ENCODE data around the gene UBE3C.

Gene UBE3C

DNA sequence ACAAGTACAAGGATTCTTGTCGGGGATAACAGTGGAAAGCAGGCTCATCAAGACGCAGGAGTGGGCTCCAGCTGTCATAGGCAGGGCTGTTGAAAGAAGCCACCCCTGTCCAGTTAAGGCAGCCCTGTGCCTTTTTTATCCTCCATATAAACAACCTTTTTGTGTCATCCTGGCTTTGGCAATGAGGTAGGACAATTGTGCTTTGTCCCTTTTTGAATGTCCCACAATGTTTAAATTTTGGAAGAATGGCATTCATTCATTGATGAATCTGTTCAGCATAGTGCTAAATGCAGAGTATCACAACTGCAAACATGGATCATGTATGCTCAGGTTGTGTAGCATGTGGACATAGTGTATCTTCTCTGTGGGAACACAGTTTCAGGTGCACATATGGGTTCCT lies 66.7 kb downstream of the UBE3C start:
- TF ChIP-seq, protein P1, sequence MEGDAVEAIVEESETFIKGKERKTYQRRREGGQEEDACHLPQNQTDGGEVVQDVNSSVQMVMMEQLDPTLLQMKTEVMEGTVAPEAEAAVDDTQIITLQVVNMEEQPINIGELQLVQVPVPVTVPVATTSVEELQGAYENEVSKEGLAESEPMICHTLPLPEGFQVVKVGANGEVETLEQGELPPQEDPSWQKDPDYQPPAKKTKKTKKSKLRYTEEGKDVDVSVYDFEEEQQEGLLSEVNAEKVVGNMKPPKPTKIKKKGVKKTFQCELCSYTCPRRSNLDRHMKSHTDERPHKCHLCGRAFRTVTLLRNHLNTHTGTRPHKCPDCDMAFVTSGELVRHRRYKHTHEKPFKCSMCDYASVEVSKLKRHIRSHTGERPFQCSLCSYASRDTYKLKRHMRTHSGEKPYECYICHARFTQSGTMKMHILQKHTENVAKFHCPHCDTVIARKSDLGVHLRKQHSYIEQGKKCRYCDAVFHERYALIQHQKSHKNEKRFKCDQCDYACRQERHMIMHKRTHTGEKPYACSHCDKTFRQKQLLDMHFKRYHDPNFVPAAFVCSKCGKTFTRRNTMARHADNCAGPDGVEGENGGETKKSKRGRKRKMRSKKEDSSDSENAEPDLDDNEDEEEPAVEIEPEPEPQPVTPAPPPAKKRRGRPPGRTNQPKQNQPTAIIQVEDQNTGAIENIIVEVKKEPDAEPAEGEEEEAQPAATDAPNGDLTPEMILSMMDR (IDR thresholded peaks at IDR 0.05; ENCODE audit: low read depth, low read length) = no peak
- no peak for TF ChIP-seq EZH2phosphoT487 (IDR thresholded peaks at IDR 0.05; ENCODE audit: low read depth)
- Histone ChIP-seq H3K27ac (ENCODE audit: low read length) (no peak overlapping the region), H3K36me3 (replicated peaks; ENCODE audit: low read depth, low read length) (peaks cover 48% of the 10 kb centered on the region)

DNA sequence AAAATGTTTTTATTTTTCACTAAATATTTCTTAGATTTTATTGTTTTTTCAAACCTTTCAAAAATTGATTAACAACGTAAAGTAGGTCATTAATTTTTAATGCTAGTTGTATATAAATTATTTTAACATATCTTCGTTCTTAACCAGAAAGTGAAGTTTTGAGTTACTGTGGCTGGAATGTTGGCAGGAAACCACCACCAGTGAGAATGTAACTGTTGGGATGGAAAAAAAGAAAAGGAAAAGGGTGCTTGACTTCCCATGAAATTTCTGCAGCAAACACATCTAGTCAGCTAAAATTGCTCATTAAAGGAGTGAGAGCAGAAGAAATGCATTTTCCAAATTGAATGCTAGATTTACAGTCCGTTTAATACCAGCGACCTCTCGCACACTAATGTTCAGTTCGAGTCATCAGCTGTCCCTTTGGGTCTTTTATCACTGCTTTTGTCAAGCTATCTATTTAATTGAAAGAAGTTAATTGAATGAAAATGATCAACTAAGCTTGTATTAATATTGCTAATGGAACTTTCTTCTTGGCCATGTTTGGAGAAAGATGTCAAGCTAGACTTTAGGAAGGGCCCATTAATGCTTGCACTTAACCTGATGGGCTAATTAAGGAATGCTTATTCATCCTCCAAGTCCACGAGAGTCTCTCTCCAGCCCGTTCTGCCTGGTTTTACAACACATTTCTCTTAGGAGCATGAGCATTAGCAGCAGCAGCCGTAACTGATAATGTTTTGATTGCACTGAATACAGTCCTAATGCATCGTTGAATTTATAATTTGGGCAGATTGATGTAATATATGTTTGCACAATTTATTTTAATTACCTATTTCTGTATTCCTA lies 70.1 kb downstream of the UBE3C start:
- no peaks in the 10 kb centered on the region; the same call in 1 of the 2 replicates for H3K79me2 ChIP-seq (ENCODE audit: low read length)
- H3K27ac ChIP-seq (ENCODE audit: low read length) = no peak overlapping the region
- no peak overlapping the region for H2AFZ ChIP-seq (ENCODE audit: low read depth, low read length)
- no peaks in the 10 kb centered on the region for H3K27me3 ChIP-seq (ENCODE audit: low read depth, low read length)
- no peak overlapping the region for H3K4me3 ChIP-seq (ENCODE audit: low read length)
- TF ChIP-seq EZH2phosphoT487 (IDR thresholded peaks at IDR 0.05; ENCODE audit: low read depth) = no peak
- TF ChIP-seq, protein P1 (IDR thresholded peaks at IDR 0.05; ENCODE audit: low read depth, low read length) = no peak
- no peak overlapping the region for H3K4me2 ChIP-seq (ENCODE audit: low read length)
- no peaks in the 10 kb centered on the region for H3K4me1 ChIP-seq (ENCODE audit: low read length)
- peaks cover 54% of the 10 kb centered on the region for H3K36me3 ChIP-seq (replicated peaks; ENCODE audit: low read depth, low read length)
- no peaks in the 10 kb centered on the region; the same call in 1 of the 2 replicates for H4K20me1 ChIP-seq (ENCODE audit: insufficient read depth, low read length)
- H3K9me3 ChIP-seq (ENCODE audit: insufficient read depth, low read length) = no peaks in the 10 kb centered on the region
- H3K9ac ChIP-seq (ENCODE audit: low read length) = no peak overlapping the region

More for the DNA sequence above, 66.7 kb downstream of the UBE3C start:
- no peak overlapping the region for H2AFZ ChIP-seq (ENCODE audit: low read depth, low read length)
- H3K4me2 ChIP-seq (ENCODE audit: low read length) = no peak overlapping the region
- no peaks in the 10 kb centered on the region for H3K79me2 ChIP-seq (ENCODE audit: low read length)
- no peaks in the 10 kb centered on the region for H3K27me3 ChIP-seq (ENCODE audit: low read depth, low read length)
- H3K4me3 ChIP-seq (ENCODE audit: low read length) = no peak overlapping the region
- no peaks in the 10 kb centered on the region for H3K4me1 ChIP-seq (ENCODE audit: low read length)
- no peak overlapping the region for H3K9ac ChIP-seq (ENCODE audit: low read length)
- no peaks in the 10 kb centered on the region; the same call in 1 of the 2 replicates for H4K20me1 ChIP-seq (ENCODE audit: insufficient read depth, low read length)
- no peaks in the 10 kb centered on the region for H3K9me3 ChIP-seq (ENCODE audit: insufficient read depth, low read length)

DNA sequence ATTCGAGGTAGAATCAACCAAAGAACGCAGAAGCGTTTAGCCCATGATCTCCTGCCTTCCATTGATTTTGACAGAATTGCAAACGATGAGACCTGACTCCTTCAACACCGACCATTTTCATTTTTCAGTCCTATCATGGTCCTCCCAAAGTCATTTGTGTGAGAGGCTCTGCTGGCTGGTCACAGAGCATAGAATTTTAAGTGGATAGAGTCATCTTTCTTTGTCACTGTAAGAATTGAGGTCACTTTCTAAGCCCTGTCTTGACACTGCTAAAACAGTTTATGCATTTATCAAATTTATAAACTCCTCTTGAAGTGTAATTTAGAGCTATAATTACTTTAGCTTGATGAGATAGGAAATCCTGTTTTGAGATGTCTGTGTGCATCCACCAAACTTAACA lies 72.0 kb downstream of the UBE3C start:
- no peak overlapping the region for H3K4me3 ChIP-seq (ENCODE audit: low read length)
- H3K27ac ChIP-seq (ENCODE audit: low read length) = no peak overlapping the region
- no peaks in the 10 kb centered on the region; the same call in 1 of the 2 replicates for H4K20me1 ChIP-seq (ENCODE audit: insufficient read depth, low read length)
- H3K4me1 ChIP-seq (ENCODE audit: low read length) = no peaks in the 10 kb centered on the region
- TF ChIP-seq EZH2phosphoT487 (IDR thresholded peaks at IDR 0.05; ENCODE audit: low read depth) = no peak
- TF ChIP-seq, protein P1 (IDR thresholded peaks at IDR 0.05; ENCODE audit: low read depth, low read length) = no peak
- no peaks in the 10 kb centered on the region; the same call in 1 of the 2 replicates for H3K79me2 ChIP-seq (ENCODE audit: low read length)
- peaks cover 37% of the 10 kb centered on the region for H3K36me3 ChIP-seq (replicated peaks; ENCODE audit: low read depth, low read length)
- no peak overlapping the region for H3K9ac ChIP-seq (ENCODE audit: low read length)
- no peaks in the 10 kb centered on the region for H3K27me3 ChIP-seq (ENCODE audit: low read depth, low read length)
- no peak overlapping the region for H2AFZ ChIP-seq (ENCODE audit: low read depth, low read length)
- no peak overlapping the region for H3K4me2 ChIP-seq (ENCODE audit: low read length)
- no peaks in the 10 kb centered on the region for H3K9me3 ChIP-seq (ENCODE audit: insufficient read depth, low read length)

DNA sequence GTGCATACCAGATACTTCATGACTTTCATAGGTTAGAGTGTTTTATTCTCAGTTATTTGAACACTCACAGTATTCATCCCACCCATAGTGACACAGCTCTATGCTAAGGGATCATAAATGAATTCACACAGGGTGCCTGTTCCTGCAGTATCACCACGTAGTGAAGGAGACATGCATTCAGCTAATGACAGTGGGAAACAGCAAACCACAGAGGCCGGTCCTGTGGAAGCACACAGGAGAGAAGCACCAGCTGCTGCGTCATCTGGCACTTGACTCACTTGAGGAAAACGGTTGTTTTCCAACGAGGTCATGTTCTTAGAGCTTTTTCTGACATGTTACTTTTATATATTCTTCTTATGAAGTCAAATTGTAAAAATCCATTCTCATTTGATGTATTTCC lies 73.0 kb downstream of the UBE3C start:
- H3K36me3 ChIP-seq (replicated peaks; ENCODE audit: low read depth, low read length) = peaks cover 37% of the 10 kb centered on the region
- H3K4me1 ChIP-seq (ENCODE audit: low read length) = no peaks in the 10 kb centered on the region
- TF ChIP-seq, protein P1 (IDR thresholded peaks at IDR 0.05; ENCODE audit: low read depth, low read length) = no peak
- no peak for TF ChIP-seq EZH2phosphoT487 (IDR thresholded peaks at IDR 0.05; ENCODE audit: low read depth)
- no peaks in the 10 kb centered on the region for H3K27me3 ChIP-seq (ENCODE audit: low read depth, low read length)
- no peaks in the 10 kb centered on the region; the same call in 1 of the 2 replicates for H3K79me2 ChIP-seq (ENCODE audit: low read length)
- H3K27ac ChIP-seq (ENCODE audit: low read length) = no peak overlapping the region
- no peaks in the 10 kb centered on the region; the same call in 1 of the 2 replicates for H4K20me1 ChIP-seq (ENCODE audit: insufficient read depth, low read length)
- no peaks in the 10 kb centered on the region for H3K9me3 ChIP-seq (ENCODE audit: insufficient read depth, low read length)
- no peak overlapping the region for H3K4me2 ChIP-seq (ENCODE audit: low read length)
- no peak overlapping the region for H3K4me3 ChIP-seq (ENCODE audit: low read length)
- no peak overlapping the region for H3K9ac ChIP-seq (ENCODE audit: low read length)
- no peak overlapping the region for H2AFZ ChIP-seq (ENCODE audit: low read depth, low read length)
